Amniotic epithelial cell (primary cell): ENCODE measurements around the gene TRIM60.
"Not testable (repeated sequence)": the region's sequence is repeated elsewhere in the genome, so short reads cannot be mapped to it uniquely, and the experiment has no call there.

Source experiments
- DNase-seq: peaks from one replicate; pipeline ENCODE4 v3.0.0-alpha.2; 2010; ENCODE audit warnings: low read depth

The TRIM60 gene

DNA sequence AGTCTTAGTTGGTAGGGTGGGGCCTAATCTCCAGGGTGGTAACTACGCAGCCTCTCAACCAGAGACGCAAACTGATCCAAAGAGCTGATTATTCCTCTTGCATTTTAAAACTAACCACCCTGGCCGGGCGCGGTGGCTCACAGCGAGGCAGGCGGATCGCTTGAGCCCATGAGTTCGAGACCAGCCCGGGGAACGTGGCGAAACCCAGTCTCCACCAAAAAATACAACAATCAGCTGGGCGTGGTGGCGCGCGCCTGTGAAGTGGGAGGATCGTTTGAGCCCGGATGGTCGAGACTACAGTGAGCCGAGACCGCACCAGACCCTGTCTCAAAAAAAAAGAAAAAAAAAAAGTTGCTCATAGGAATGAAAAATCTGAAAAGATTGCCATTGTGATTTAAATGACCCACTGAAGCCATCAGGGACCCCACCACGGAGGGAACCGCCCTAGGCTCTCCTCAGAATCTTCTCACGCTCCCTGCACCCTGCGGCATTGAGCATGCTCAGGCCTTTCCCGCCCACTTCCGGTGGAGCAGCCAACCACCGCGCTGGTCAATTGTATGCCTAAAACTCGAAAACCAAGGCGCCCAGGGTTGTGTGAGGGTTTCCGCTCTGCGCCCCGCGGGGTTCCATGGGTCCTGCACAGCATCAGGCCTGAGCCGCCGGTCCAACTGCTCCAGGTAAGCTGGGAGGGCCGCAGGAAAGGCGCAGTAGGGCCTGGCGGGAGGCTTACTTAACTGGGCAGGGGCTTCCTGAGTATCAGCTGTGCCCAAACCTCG is at the start of gene TRIM60:
TSS of gene TRIM60 (plus strand) at position 564 of the 776 bp plus-strand sequence. CDS start 8,074 bp downstream, outside the sequence.
- DNase-seq, result no peak

- no peak for DNase-seq
These were observed 42.3 kb upstream of the TRIM60 start for GRCh38 chr4:164989471-164989870.

GRCh38 chr4:164990786-164991185 is 41.0 kb upstream of the TRIM60 start:
- DNase-seq, result not testable (repeated sequence)

DNA sequence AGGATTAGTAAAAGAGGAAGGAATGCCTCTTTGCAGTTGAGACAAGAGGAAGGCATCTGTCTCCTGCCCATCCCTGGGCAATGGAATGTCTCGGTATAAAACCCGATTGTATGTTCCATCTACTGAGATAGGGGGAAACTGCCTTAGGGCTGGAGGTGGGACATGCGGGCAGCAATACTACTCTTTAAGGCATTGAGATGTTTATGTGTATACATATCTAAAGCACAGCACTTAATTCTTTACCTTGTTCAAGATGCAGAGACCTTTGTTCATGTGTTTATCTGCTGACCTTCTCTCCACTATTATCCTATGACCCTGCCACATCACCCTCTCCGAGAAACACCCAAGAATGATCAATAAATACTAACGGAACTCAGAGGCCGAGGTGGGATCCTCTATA is 35.7 kb upstream of the TRIM60 start:
- DNase-seq, result not testable (repeated sequence)

DNA sequence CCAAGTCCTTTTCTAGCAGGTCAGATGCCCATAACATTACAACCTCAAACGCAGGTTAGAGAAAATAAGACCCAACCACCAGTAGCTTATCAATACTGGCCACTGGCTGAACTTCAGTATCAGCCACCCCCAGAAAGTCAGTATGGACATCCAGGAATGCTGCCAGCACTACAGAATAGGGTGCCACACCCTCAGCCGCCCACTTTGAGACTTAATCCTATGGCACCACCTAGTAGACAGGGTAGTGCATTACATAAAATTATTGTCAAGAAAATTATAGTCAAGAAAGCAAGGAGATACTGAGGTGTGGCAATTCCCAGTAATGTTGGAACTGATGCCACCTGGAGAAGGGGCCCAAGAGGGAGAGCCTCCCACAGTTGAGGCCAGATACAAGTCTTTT is 34.5 kb upstream of the TRIM60 start:
- DNase-seq, result no peak

GRCh38 chr4:164997941-164998340 is 33.9 kb upstream of the TRIM60 start:
- DNase-seq, result no peak

- DNase-seq, result not testable (repeated sequence)
These were observed 33.2 kb upstream of the TRIM60 start for GRCh38 chr4:164998526-164999080.

- not testable (repeated sequence) for DNase-seq
These were observed 29.8 kb upstream of the TRIM60 start for GRCh38 chr4:165001957-165002356.

GRCh38 chr4:165005352-165005925 is 26.4 kb upstream of the TRIM60 start:
- no peak for DNase-seq

GRCh38 chr4:165006456-165006855 is 25.3 kb upstream of the TRIM60 start:
- no peak for DNase-seq

DNA sequence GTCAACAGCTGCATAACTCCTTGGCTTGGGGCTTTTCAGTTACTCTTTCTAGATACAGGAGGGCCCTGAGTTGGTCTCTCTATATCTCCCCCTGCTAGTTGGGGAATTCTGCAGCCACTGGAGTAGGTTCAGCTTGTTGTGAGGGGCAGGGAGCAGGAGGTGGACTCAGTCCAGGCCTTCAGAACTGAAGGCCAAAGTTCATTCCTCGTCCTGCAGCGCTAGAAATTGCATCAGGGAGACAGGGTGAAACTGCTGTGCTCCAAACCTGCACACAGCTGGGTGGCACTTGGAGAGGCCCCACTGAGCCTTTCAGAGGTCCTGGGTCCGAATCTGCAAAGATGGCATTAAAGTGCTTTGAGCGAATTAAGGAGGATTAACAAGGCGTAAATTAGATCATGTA is 24.9 kb upstream of the TRIM60 start:
- no peak for DNase-seq

DNA sequence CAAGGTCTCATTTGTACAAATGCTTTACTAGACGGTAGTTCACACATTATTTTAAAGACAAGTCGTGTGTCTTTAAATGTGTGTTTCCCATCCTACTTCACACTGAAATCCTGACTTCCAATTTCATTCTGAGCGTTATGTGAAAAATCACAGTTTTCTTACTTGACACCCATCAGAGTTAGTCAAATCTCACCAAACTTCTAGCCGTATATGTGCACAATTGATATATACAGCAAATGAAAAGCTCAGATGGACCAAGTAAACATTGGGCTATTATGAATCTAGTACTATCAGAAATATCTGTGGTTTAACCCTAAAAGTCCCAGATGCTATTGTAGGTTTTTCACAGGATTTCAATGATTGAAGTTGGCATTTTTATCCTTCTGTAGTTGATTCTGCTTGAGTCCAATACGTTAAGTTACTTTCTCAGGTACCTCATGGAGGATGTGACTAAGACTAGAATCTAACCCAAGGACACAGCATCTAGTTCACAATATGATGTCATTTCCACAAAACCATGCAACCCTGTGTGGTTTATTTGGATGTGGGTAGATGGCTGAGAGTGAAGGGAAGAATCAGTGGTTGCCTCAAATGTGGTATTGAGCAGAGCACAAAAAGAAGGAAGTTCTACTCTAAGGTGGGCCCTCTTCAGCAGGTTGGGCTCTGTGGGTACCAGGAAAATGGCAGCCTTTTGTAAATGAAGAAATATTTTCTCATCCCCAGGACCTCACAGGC is 22.1 kb upstream of the TRIM60 start:
- no peak for DNase-seq

DNA sequence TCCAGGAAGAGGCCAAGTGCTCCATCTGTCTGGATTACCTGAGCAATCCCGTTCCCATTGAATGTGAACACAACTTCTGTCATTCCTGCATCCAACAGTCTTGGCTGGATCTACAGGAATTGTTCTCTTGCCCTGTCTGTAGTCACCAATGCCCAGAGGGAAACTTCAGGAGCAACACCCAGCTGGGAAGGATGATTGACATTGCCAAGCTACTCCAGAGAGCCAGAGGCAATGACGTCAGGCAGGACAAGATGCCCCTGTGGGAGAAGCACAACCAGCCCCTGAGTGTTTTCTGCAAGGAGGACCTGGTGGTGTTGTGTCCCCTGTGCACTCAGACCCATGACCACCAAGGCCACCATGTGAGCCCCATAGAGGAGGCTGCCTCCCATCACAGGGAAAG is 21.3 kb upstream of the TRIM60 start:
- DNase-seq, result no peak

DNA sequence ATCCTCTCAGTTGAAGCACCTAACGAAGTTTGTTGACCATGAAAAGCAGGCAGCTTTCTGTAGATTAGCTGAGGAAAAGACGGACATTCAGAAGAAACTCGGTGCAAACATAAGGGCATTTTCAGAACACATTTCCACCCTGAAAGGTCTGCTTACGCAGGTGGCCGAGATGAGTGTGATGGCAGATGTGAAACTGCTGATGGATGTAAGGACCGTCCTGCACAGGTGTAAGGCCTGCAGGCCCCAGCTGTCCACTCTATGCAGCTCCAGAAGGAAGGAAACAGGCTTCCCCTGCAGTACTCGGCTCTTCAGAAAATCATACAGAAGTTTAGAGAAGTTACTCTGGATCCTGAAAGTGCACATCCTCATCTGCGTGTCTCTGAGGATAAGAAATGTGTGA is 20.8 kb upstream of the TRIM60 start:
- DNase-seq, result no peak

DNA sequence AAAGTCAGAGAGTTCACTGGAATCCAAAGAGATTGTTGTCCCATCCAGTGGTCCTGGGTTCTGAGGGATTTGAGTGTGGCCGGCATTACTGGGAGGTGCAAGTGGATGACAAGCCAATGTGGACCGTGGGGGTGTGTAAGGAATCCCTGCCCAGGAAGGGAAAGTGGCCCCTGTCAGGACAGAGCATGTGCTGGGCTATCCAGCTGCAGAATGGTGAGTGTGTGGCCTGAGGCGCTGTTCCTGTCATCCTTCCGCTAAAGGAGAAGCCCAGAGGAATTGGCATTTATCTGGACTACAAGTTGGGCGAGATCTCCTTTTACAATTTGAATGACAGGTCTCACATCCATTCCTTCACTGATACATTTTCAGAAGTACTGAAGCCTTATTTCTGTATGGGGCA is 20.4 kb upstream of the TRIM60 start:
- no peak for DNase-seq

DNA sequence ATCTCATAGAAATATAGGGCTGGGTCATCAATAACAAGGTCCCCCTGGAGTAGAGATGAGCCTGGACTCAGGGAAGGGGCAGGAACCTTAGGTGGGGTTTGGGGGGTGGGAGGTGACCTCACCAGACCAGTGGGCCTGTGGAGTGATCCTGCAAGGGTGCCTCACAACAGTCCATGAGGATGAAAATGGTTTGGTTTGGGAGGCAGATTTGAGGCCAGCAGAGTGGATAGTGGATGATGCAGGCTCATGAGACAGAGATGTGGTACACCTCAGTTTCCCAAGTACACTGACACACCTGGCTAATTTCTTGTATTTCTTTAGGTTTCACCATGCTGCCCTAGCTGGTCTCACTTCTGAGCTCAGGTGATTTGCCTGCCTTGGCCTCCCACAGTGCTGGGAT is 18.1 kb upstream of the TRIM60 start:
- DNase-seq, result no peak

DNA sequence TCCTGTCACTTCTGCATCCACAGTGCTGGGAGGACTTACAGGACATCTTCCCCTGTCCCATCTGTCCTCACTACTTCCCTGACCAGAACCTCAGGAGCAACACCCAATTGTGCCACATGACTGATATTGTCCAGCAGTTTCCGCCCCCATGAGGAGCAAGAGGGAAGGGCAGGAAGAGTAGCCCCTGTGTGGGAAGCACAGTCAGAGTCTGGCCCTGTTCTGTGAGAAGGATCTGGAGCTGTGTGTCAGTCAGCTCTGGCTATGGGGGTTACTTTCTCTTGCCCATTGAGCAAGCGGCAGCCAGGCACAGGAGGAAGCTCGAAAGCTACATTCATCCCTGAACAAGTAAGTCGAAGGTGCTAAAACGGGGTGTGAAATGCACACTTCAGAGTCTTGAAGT is 14.8 kb upstream of the TRIM60 start:
- DNase-seq, result peak; percentile 2

DNA sequence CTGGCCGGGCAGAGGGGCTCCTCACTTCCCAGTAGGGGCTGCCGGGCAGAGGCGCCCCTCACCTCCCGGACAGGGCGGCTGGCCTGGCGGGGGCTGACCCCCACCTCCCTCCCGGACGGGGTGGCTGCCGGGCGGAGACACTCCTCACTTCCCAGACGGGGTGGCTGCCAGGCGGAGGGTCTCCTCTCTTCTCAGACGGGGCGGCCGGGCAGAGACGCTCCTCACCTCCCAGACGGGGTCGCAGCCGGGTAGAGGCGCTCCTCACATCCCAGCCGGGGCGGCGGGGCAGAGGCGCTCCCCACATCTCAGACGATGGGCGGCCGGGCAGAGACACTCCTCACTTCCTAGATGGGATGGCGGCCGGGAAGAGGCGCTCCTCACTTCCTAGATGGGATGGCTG is 11.8 kb upstream of the TRIM60 start:
- DNase-seq, result not testable (repeated sequence)

- DNase-seq, result not testable (repeated sequence)
These were observed 6.0 kb upstream of the TRIM60 start for GRCh38 chr4:165025782-165026181.

DNA sequence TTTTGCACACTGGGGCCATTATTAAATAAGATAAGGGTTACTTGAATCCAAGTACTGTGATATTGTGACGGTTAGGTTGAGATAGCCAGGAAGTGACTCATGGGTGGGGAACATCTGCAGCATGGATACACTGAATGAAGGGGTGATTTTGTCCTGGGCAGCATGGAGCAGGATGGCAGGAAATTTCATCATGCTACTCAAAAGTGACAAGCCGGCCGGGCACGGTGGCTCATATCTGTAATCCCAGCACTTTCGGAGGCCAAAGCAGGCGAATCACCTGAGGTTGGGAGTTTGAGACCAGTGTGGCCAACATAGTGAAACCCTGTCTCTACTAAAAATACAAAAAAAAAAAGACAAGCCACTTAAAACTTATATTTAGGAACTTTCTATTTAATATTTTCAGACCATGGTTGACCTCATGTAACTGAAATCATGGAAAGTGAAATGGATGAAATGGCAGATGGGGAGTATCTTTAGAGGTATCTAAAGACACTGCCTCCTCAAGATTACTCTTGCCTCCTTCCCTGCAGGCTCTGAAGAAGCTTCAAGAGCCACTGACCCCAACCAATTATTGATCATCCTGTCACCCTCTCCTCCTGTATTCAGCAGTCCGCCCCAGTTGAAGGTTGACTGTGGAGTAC is 3.9 kb upstream of the TRIM60 start:
- no peak for DNase-seq

DNA sequence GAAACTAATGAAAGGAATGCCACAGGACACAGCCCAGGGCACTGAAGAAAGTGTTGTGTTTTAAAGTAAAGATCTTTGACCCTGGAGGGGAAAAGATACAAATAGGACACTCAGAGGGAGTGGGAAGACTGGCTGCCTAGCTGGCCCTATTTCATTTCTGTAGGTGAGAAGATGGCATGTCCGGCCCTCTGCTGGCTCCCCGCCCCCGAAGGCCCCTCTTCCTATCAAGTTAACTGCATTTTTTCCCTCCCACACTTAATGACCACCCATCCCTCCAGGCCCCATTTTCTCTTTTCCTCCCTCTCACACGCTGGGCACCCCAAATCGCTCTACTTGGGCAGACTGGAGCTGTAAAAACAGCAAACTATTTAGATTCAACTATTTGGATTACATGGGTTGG is 16.4 kb downstream of the TRIM60 start:
- DNase-seq, result no peak

DNA sequence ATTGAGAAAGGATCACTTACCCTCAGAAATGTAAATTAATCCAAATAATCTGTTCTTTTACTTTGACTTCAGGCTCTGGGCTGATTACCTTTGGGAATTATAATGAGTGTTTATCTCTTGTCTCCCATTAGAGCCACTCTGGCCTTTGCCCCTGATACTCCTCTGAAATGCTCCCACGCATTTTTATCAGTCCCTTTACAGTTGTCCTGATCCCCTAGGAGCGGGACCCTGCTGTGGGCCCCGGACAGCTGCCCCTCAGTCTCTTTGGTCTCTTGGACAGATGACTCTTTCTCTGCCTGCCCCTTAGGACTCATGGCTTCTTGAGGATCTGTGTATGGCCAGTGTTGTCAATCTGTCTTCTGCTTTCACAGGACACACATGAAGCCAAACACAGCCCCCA is 20.8 kb downstream of the TRIM60 start:
- no peak for DNase-seq
